Activated CD4-positive, alpha-beta memory T cell treated with anti-CD3 and anti-CD28 coated beads, Interleukin-2, amount 10 ng/mL, durations not matched to agents 7 days and 5 days (primary cell): ENCODE data around the gene CYS1. TPM values are rescaled to one million over a fixed set of nuclear protein-coding genes. Genes with fewer than 3 reads are reported as not detected.

ENCODE experiments used
- CTCF ChIA-PET: fragments of 350-600 bp; sonication (Branson Sonifier 250); formaldehyde crosslinking; loops from one replicate; lab custom pipeline; 2021; ENCODE audit warnings: antibody characterized with exemption, inconsistent platforms; lab: Charles Lee
- POLR2A ChIA-PET: fragments of 350-600 bp; sonication (Branson Sonifier 250); formaldehyde crosslinking; loops from one replicate; lab custom pipeline; 2021; ENCODE audit warnings: antibody characterized with exemption; lab: Charles Lee
- DNase-seq: peaks from one replicate; pipeline ENCODE4 v3.0.0-alpha.2; 2020
- H3K27ac Mint-ChIP-seq: one replicate; pipeline ENCODE4 v1.8.0; 2021; ENCODE audit warnings: mild to moderate bottlenecking, mixed read lengths
- H3K27me3 Mint-ChIP-seq: one replicate; pipeline ENCODE4 v1.8.0; 2021; ENCODE audit warnings: mixed read lengths
- H3K36me3 Mint-ChIP-seq: one replicate; pipeline ENCODE4 v1.8.0; 2021; ENCODE audit warnings: low read depth, mixed read lengths
- H3K4me1 Mint-ChIP-seq: one replicate; pipeline ENCODE4 v1.8.0; 2021; ENCODE audit warnings: mixed read lengths
- H3K4me3 Mint-ChIP-seq: one replicate; pipeline ENCODE4 v1.8.0; 2021; ENCODE audit warnings: mild to moderate bottlenecking, mixed read lengths
- H3K9me3 Mint-ChIP-seq: one replicate; pipeline ENCODE4 v1.8.0; 2021; ENCODE audit warnings: mixed read lengths
- total RNA-seq, 2 experiments: library from RNA; stranded (reverse); gene quantifications; one replicate each; pipeline ENCODE4 v1.2.3, GENCODE V29; 2021

Gene CYS1
- total RNA-seq, 2 experiments from 2014 or later, result 0.40 to 0.71 TPM

GRCh38 chr2:10079266-10079869, 843 bp downstream of the CYS1 start:
- Mint-ChIP-seq H3K4me3 (peak overlapping the region; percentile 72), H3K27me3 (peaks cover 74% of the 10 kb centered on the region), H3K4me1 (peaks cover 23% of the 10 kb centered on the region), H3K9me3 (no peaks in the 10 kb centered on the region), H3K36me3 (peaks cover 4% of the 10 kb centered on the region), H3K27ac (no peak overlapping the region)
- DNase-seq, result no peak
- CTCF ChIA-PET, result interaction anchor here (1.2 to 1.6 kb wide), 5 partner anchors 12 to 356 kb away, joined by 4 to 7 read pairs (median 5); no protein-coding TSS in a partner anchor
- POLR2A ChIA-PET, result interaction anchor here (0.9 to 1.4 kb wide), 4 partner anchors 15 to 353 kb away, joined by 3 to 6 read pairs (median 4); no protein-coding TSS in a partner anchor

- Mint-ChIP-seq H3K36me3 (peaks cover 4% of the 10 kb centered on the region), H3K4me3 (peak overlapping the region; percentile 72), H3K27ac (no peak overlapping the region), H3K9me3 (no peaks in the 10 kb centered on the region), H3K4me1 (peaks cover 26% of the 10 kb centered on the region), H3K27me3 (peaks cover 76% of the 10 kb centered on the region)
- no peak for DNase-seq
- POLR2A ChIA-PET, result interaction anchor here (0.9 to 1.3 kb wide), 4 partner anchors 16 to 44 kb away, joined by 3 to 6 read pairs (median 4); partner anchors contain the start of gene RRM2
- CTCF ChIA-PET, result interaction anchor here (1.2 to 1.6 kb wide), 5 partner anchors 13 to 357 kb away, joined by 4 to 7 read pairs (median 5); no protein-coding TSS in a partner anchor
These were observed 1.4 kb downstream of the CYS1 start for GRCh38 chr2:10078704-10079265.

- Mint-ChIP-seq H3K36me3 (peaks cover 4% of the 10 kb centered on the region), H3K27ac (no peak overlapping the region), H3K9me3 (no peaks in the 10 kb centered on the region), H3K4me3 (no peak overlapping the region), H3K27me3 (peaks cover 74% of the 10 kb centered on the region), H3K4me1 (peaks cover 24% of the 10 kb centered on the region)
- DNase-seq, result no peak
- ChIA-PET CTCF (interaction anchor here (1.2 to 2.1 kb wide), 2 partner anchors 19 to 330 kb away, joined by 4 to 6 read pairs; no protein-coding TSS in a partner anchor), POLR2A (interaction anchor here (1.1 to 1.3 kb wide), 2 partner anchors 19 to 45 kb away, joined by 4 to 6 read pairs; partner anchors contain the start of gene RRM2)
These were observed 2.2 kb downstream of the CYS1 start for GRCh38 chr2:10078001-10078400.

DNA sequence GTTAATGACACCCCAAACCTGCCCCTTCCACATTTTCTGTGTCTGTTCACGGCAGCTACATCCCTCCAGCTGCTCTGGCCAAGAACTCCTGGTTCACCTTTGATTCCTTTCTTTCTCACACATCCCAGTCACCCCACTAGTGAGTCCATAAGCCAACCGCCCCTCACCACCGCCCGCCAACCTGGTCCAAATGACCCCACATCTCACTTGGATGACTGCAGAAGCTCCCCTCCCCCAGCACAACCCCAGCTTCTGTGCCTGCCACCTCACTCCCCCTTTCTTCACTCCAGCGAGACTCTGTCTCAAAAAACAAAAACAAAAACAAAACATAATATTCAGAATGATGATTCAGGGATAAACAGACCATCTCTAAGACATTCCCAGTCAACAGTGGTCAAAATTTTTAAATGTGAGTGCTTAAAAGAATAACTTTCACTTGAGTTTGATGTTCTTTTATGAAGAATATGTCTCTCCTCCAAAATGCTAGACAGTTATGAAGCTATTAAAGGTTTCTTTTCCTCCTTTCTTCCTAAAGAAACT, 3.2 kb downstream of the CYS1 start:
- no peak overlapping the region for H3K27ac Mint-ChIP-seq
- ChIA-PET CTCF (interaction anchor here (0.9 to 2.1 kb wide), 2 partner anchors 20 to 331 kb away, joined by 3 to 6 read pairs; no protein-coding TSS in a partner anchor), POLR2A (interaction anchor here (1.4 kb wide), 1 partner anchor 46 kb away, joined by 3 read pairs; no protein-coding TSS in a partner anchor)
- no peak overlapping the region for H3K4me3 Mint-ChIP-seq
- H3K9me3 Mint-ChIP-seq, result no peaks in the 10 kb centered on the region
- DNase-seq, result no peak
- peaks cover 4% of the 10 kb centered on the region for H3K36me3 Mint-ChIP-seq
- H3K27me3 Mint-ChIP-seq, result peaks cover 73% of the 10 kb centered on the region
- H3K4me1 Mint-ChIP-seq, result peaks cover 24% of the 10 kb centered on the region

- no peaks in the 10 kb centered on the region for H3K9me3 Mint-ChIP-seq
- ChIA-PET POLR2A (interaction anchor here (1.4 kb wide), 1 partner anchor 46 kb away, joined by 3 read pairs; no protein-coding TSS in a partner anchor), CTCF (interaction anchor here (2.1 kb wide), 1 partner anchor 21 kb away, joined by 6 read pairs; no protein-coding TSS in a partner anchor)
- peaks cover 4% of the 10 kb centered on the region for H3K36me3 Mint-ChIP-seq
- H3K27me3 Mint-ChIP-seq, result peaks cover 70% of the 10 kb centered on the region
- H3K4me1 Mint-ChIP-seq, result peaks cover 21% of the 10 kb centered on the region
- no peak overlapping the region for H3K27ac Mint-ChIP-seq
- DNase-seq, result no peak
- H3K4me3 Mint-ChIP-seq, result no peak overlapping the region
These were observed 3.7 kb downstream of the CYS1 start for GRCh38 chr2:10076511-10076910.

- POLR2A ChIA-PET, result interaction anchor here (1.6 kb wide), 1 partner anchor 44 kb away, joined by 6 read pairs; no protein-coding TSS in a partner anchor
These were observed 4.5 kb downstream of the CYS1 start for GRCh38 chr2:10075571-10076209.

DNA sequence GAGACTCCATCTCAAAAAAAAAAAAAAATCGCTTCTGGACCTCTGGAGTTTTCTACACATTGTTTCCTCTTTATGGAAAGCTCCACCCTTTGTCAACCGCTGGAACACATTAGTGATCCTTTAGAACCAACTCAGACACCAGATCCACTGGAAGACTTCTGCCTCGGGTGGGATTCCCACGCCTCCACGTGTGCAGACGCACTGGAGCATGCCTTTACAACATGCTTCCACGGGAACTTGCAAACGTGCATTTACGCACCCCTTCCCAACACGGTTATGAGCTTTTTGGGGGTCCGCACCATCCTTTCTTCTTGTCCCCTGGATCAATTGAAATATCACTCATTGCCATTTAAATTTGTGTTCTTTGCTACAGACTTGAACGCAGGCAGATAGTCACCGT, 5.1 kb downstream of the CYS1 start:
- no peak for DNase-seq
- Mint-ChIP-seq H3K27ac (no peak overlapping the region), H3K36me3 (peaks cover 2% of the 10 kb centered on the region), H3K4me1 (peaks cover 13% of the 10 kb centered on the region), H3K9me3 (no peaks in the 10 kb centered on the region), H3K27me3 (peaks cover 62% of the 10 kb centered on the region), H3K4me3 (no peak overlapping the region)
- ChIA-PET POLR2A (interaction anchor here (1.1 to 1.6 kb wide), 3 partner anchors 45 to 54 kb away, joined by 3 to 6 read pairs (median 4); partner anchors contain the start of gene RRM2), CTCF (interaction anchor here (1.8 to 6.4 kb wide), 5 partner anchors 15 to 334 kb away, joined by 5 to 100 read pairs (median 47); no protein-coding TSS in a partner anchor)

More at GRCh38 chr2:10075571-10076209, 4.5 kb downstream of the CYS1 start:
- Mint-ChIP-seq H3K27me3 (peaks cover 62% of the 10 kb centered on the region), H3K36me3 (peaks cover 2% of the 10 kb centered on the region), H3K27ac (no peak overlapping the region), H3K9me3 (no peaks in the 10 kb centered on the region), H3K4me1 (peaks cover 13% of the 10 kb centered on the region), H3K4me3 (no peak overlapping the region)
- CTCF ChIA-PET, result interaction anchor here (2.1 to 6.4 kb wide), 3 partner anchors 14 to 22 kb away, joined by 6 to 100 read pairs (median 78); no protein-coding TSS in a partner anchor
- DNase-seq, result no peak

DNA sequence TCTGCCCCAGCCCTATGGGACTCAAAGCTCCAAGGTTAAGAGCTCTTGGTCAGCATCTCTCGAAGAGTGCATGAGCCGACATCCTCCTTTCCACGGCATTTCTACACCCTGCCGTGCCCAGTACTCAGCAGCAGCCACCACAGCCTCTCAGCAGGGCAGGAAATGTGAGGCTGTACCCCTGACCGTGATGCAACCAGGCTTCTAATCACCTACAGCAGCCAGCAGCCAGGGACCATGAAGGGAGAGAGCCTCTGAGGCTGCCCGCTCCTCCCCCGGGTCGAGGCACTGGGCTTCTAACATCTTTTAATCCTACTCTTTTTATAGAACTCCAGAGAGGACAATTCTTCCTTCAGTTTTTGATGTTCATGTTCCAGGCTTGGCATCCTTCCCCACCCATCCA, 6.5 kb downstream of the CYS1 start:
- Mint-ChIP-seq H3K36me3 (no peaks in the 10 kb centered on the region), H3K9me3 (no peaks in the 10 kb centered on the region), H3K4me3 (no peak overlapping the region), H3K27me3 (peaks cover 55% of the 10 kb centered on the region), H3K27ac (no peak overlapping the region), H3K4me1 (peaks cover 10% of the 10 kb centered on the region)
- POLR2A ChIA-PET, result interaction anchor here (1.0 to 4.0 kb wide), 6 partner anchors 23 to 362 kb away, joined by 3 to 26 read pairs (median 8); partner anchors contain the start of gene RRM2
- CTCF ChIA-PET, result interaction anchor here (1.0 to 6.4 kb wide), 23 partner anchors 8 to 455 kb away, joined by 3 to 100 read pairs (median 10); partner anchors contain the start of gene CYS1
- no peak for DNase-seq

DNA sequence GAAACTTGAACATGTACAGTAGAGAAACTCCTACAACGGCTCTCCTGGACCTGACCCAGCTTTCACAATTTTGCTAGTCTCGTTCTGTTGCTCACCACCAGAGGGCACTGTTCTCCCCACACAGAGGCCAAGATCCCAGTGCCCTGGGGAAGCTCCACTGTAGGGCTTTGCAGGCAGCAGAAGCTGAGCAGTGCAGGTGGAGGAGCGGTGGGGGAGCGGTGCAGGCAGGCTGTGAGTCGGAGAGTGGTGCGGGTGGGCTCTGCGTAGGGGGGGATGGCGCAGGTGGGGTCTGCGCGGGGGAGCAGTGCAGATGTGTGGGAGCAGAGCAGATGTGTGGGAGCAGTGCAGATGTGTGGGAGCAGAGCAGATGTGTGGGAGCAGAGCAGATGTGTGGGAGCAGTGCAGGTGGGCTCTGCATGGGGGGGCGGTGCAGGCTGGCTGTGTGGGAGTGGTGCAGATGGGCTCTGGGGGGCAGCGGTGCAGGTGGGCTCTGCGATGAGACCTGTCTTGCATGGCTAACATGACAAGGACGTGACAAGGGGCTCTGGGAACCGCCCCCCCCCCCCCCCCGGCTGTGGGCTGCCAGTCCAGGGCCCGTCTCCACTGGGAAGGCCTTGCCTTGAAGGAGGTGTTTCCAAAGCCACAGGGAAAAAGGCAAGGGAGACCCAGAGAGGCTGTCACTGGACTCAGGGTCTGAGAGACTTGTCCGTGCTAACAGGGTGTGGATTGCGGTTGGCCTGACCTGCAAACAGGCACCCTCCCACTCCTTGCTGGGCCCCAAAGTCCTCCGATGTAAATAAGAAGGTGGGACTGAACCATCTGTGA, 7.3 kb downstream of the CYS1 start:
- ChIA-PET POLR2A (interaction anchor here (0.6 to 4.0 kb wide), 16 partner anchors 8 to 363 kb away, joined by 3 to 26 read pairs (median 4); partner anchors contain the start of genes RRM2 and TAF1B), CTCF (interaction anchor here (0.6 to 6.4 kb wide), 59 partner anchors 9 to 709 kb away, joined by 3 to 100 read pairs (median 5); partner anchors contain the start of gene CYS1)
- peak; percentile 84 for DNase-seq
- Mint-ChIP-seq H3K36me3 (no peaks in the 10 kb centered on the region), H3K27me3 (peaks cover 49% of the 10 kb centered on the region), H3K4me1 (peaks cover 7% of the 10 kb centered on the region), H3K27ac (no peak overlapping the region), H3K9me3 (peaks cover 2% of the 10 kb centered on the region), H3K4me3 (no peak overlapping the region)

DNA sequence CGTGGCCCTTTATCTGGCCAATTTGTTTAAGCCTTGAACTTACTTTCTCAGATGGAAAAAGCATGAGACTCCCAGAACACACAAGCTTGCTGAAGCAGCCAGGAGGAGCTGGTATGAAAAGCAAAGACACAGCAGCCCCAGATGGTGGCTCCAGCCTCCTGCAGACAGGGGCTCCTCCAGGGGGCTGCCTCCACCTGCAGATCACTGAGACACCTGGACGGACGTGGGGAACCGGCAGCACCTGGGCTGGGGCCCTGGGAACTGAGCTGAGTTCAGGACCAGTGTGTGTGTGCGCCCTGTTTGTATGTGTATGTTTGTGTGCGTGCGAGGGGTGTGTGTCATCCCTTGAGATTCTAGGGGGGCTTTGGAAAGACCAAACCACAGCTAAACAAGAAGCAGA, 8.6 kb downstream of the CYS1 start:
- CTCF ChIA-PET, result interaction anchor here (0.7 to 6.4 kb wide), 27 partner anchors 10 to 588 kb away, joined by 3 to 100 read pairs (median 7); partner anchors contain the start of gene CYS1
- Mint-ChIP-seq H3K36me3 (no peaks in the 10 kb centered on the region), H3K4me3 (no peak overlapping the region)

GRCh38 chr2:10071176-10071575, 9.0 kb downstream of the CYS1 start:
- ChIA-PET POLR2A (interaction anchor here (1.6 to 4.0 kb wide), 3 partner anchors 26 to 365 kb away, joined by 5 to 26 read pairs (median 10); partner anchors contain the start of gene RRM2), CTCF (interaction anchor here (0.7 to 6.4 kb wide), 16 partner anchors 11 to 589 kb away, joined by 3 to 100 read pairs (median 20); partner anchors contain the start of gene CYS1)
- Mint-ChIP-seq H3K4me3 (no peak overlapping the region), H3K27me3 (peaks cover 32% of the 10 kb centered on the region), H3K36me3 (no peaks in the 10 kb centered on the region), H3K27ac (no peak overlapping the region), H3K4me1 (peaks cover 10% of the 10 kb centered on the region), H3K9me3 (peaks cover 5% of the 10 kb centered on the region)
- DNase-seq, result no peak

More for the DNA sequence above, 8.6 kb downstream of the CYS1 start:
- H3K9me3 Mint-ChIP-seq, result peaks cover 5% of the 10 kb centered on the region
- peaks cover 7% of the 10 kb centered on the region for H3K4me1 Mint-ChIP-seq
- H3K27ac Mint-ChIP-seq, result no peak overlapping the region
- POLR2A ChIA-PET, result interaction anchor here (0.9 to 4.0 kb wide), 7 partner anchors 9 to 364 kb away, joined by 3 to 26 read pairs (median 5); partner anchors contain the start of genes RRM2 and TAF1B
- DNase-seq, result no peak
- H3K27me3 Mint-ChIP-seq, result peaks cover 36% of the 10 kb centered on the region
